NCI-H1105 (cell line): ENCODE results near the gene CA11.
"Not testable (repeated sequence)": the region's sequence is repeated elsewhere in the genome, so short reads cannot be mapped to it uniquely, and the experiment has no call there.

Source experiments
- DNase-seq: peaks from one replicate; lab custom pipeline; 2025; lab: John Stamatoyannopoulos, UW

CA11 gene

GRCh38 chr19:48646001-48646721 is at the start of gene CA11:
Gene CA11, minus strand, starts transcription at chr19:48646187. Its CDS starts 555 bp downstream, at chr19:48645632.
- DNase-seq, result peak; percentile 93

DNA sequence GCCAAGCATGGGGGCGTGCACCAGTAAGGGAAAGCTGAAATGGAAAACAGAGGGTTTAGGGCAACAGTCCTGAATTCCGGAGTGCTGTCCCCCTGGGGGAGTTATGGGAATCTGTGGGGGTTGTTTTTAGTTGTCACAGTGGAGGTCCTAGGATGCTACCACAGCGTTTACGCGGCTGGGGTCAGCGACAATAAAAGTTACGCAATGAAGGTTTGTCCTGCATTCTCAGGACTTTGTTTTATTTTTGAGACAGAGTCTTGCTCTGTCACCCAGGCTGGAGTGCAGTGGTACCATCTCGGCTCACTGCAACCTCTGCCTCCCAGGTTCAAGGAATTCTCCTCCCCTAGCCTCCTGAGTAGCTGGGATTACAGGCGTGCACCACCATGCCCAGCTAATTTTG is 47.6 kb upstream of the CA11 start:
- not testable (repeated sequence) for DNase-seq

GRCh38 chr19:48689449-48689848 is 43.5 kb upstream of the CA11 start:
- DNase-seq, result no peak

- DNase-seq, result no peak
Observed at GRCh38 chr19:48687776-48688175, 41.8 kb upstream of the CA11 start.

GRCh38 chr19:48686637-48687036 is 40.6 kb upstream of the CA11 start:
- DNase-seq, result not testable (repeated sequence)

DNA sequence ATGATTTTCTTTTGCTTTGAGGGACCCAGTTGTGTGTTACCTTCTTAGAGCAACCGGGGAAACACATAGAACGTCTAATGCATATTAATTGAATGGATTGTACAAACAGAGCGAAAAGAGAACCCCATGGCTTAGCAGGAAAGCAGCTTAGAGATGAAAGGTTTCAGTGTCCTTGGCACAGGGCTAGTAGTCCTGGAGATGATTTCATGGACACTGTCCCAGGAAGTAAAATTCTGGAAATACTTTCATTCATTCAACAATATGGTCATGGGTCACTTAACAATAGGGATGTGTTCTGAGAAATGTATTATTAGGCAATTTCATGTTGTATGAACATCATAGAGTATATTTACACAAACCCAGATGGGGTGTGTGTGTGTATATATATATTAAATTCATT is 40.1 kb upstream of the CA11 start:
- DNase-seq, result no peak

DNA sequence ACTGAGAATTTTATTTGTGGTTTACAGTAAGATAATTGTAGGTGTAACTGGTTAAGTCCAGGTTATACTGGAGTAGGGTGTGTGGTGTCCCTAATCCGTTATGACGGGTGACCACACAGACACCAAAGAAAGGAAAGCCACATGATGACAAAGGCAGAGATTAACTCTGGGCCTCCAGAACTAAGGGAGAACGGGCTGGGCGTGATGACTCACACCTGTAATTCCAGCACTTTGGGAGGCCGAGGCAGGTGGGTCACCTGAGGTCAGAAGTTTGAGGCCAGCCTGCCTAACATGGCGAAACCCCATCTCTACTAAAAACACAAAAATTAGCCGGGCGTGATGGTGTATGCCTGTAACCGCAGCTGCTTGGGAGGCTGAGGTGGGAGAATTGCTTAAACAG is 39.6 kb upstream of the CA11 start:
- no peak for DNase-seq

GRCh38 chr19:48683349-48683748 is 37.4 kb upstream of the CA11 start:
- no peak for DNase-seq

DNA sequence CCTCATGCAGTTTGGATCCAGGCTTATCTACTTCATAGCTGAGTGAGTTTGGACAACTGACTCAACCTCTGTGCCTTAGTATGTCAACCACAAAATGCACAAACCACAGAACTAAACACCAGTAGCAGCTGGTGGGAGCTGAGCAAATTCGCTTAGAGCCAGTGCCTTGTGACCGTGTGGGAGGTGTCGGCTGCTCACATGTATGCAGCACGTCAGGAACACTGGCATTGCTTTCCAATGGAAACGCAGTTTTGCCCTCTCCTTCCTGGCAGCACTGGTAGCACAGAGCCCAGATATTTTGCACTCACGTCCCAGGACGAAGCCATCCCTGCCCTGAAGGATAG is 35.1 kb upstream of the CA11 start:
- DNase-seq, result no peak

DNA sequence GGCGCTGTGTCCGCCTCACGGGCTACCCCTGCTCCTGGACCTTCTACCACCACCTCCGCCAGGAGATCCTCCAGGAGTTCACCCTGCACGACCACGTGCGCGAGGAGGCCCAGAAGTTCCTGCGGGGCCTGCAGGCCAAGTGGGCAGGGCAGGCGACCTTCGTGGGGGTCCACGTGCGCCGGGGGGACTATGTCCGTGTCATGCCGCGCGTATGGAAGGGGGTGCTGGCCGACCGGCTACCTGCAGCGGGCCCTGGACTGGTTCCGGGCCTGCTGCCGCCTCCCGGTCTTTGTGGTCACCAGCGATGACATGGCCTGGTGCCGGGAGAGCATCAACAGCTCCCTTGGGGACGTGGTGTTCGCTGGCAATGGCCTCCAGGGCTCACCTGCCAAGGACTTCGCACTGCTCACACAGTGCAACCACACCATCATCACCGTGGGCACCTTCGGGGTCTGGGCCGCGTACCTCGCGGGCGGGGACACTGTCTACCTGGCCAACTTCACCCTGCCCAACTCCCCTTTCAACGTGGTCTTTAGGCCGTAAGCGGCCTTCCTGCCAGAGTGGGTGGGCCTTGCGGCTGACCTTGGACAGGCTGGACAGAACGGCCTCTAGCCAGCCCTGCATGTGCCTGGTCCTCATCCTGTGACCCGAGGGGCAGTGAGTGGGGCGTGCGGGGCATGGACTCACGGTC is 34.6 kb upstream of the CA11 start:
- DNase-seq, result no peak

GRCh38 chr19:48680006-48680405 is 34.0 kb upstream of the CA11 start:
- DNase-seq, result not testable (repeated sequence)

DNA sequence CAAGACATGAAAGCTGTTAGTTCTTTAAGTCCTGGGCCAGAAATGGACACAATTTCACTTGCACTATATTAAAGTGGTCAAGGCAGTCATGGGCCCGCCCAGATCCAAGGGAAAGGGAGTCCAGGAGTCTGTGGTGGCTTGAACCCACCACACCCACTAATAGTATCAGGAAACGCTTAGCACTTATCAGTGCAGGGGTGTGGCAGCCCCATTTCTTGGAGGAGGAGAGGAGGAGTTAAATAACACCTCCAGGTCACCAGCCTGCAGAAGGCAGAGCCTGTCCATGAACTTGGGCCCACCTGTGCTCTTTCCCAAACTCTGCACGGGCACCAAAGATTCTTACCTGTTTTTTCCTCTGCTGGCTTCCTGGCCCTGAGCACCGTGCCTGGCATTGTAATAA is 32.2 kb upstream of the CA11 start:
- DNase-seq, result no peak

DNA sequence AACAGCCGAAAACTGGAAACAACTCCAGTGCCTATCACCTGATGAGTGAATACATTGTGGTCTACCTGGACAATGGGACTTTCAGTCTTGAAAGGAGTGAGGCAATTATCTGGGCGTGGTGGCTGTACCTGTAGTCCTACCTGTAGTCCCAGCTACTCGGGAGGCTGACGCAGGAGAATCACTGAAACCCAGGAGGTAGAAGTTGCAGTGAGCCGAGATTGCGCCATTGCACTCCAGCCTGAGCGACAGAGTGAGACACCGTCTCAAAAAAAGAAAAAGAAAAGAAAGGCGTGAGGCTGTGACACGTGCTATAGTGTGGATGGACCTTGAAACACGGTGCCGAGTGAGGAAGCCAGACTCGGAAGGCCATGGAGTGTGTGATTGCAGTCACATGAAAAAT is 30.9 kb upstream of the CA11 start:
- DNase-seq, result no peak

DNA sequence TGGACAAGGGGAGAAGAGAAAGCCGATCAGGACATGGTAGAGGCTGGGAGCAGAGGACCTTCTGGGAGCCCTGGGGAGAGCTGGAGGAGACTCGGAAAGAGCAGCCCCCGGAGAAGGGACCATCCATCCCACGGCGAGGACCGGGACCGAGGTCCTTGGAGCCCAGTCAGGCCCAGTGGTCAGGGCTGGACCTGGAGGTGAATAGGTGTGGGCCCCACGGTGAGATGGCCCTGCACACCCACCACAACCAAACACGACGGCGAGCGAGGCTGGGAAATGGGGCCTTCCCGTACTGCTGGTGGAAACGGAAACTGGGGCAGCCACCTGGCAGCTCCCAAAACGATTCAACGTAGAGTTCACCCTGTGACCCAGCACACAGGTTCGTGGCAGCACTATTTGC is 30.5 kb upstream of the CA11 start:
- DNase-seq, result no peak

DNA sequence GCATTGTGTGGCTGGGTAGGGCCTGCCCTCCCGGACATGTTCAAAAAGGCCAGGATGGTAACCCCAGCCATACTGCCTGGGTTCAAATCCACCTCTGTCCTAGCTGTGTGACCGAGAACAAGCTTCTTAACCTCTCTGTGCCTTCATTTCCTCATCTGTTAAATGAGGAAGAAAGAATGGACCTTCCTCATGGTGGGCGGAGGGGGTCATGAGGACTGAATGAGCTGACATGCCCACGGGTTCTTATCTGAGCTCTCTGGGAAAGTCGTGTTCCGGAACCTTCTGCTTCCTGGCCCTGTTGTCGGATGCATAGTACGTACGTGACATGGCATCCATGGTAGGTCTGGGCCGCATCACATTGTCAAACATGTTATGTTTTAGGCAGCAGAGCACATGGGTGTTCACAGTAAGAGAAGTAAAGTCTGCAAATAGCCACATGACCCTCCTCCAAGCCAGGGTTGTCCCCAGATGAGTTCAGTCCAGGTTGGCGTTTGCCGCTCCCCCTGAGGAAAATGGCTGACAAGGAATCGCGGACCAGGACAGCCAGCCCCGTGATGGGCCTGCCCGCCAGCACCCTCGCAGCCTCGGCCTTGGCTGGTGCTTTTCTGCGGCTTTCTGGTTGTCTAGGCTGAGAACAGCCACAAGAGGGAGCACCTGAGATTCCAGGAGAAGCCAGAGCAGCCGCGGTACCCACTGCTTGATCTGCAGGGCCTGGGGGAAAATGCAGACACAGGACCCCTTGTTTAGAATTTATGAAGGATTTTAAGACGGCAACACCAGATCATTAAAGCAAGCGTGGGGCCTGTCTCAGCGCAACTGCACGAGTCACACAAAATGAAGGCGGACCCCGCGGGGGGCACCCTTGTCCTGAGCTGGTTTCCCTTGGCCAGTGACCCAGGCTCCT is 29.2 kb upstream of the CA11 start:
- peak; percentile 83 for DNase-seq

DNA sequence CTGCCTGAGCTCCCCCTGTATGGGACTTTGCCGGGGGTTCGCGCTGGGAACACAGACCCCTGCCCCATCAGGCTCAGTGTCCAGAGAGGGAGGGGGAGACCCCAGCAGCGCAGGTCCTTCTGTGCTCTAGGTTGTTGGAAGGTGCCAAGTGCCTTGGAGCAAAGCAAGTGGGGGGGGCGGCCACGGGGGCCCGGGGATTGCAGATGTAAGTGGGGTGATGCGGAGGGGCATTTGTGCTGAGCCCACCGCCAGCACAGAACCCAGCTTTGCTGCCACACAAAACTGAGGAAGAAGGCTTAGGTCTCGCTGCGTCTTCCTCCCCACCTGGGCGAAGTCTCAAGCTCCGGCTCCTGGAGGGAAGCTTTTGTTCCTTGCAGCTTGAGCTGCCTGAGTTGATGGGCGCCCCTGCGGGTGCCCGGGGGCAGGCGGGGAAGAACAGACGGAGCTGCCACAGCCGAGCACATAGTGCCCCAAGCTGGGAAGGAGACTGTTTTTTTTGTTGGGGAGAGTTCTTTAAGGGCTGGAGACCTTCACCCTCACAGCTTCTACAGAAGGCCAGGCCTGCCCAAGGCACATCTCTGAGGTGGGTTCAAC is 28.3 kb upstream of the CA11 start:
- no peak for DNase-seq

DNA sequence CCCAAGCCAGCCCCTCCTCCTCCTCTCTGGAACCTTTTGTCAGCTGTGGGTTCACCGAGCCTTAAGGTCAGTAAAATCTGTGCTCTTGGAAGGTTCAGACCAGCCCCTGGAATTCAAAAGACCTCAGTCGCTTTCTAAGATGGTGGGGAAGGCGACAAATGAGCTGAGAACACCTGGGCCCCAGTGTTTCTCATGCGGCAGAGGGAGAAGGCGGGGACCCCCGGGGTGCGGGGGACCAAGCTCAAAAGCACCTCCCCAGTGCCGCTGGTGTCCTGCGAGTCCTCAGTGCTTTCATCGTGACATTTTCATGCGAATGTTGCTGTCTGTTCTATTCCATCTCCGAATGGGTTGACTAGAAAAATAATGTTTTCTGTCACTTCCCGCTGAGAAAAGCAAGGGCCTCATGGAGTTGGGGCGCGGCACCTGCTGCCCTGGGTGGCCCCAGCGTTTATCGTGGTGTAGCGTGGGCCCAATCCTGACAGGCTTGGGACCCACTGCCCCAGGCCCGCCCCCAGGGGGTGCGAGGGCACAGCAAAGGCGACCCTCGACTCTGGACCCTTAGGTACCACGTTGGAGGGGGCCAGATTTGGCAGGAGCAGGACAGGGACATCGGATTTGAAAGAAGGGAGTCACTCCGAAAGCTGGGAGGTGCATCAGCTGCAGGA is 27.6 kb upstream of the CA11 start:
- no peak for DNase-seq

DNA sequence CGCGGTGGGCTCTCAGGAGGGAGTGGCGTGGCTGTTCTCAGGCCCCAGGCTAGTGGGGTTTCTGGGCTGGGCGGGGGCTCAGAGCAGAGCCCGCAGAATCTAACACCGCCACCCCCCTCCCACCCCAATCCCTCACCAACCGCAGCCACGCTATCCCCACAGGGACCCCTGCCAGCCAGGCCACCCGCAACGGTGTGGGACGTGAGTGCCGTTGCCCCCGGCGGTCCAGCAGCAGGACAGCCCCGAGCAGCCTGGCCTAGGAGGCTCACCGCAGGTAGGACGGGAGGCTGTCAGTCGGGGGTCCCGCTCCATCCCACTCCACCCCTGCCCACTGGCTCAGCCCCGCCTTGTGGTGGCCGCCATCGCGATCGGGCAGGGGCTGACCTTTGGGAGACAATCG is 27.0 kb upstream of the CA11 start, which contains the start of gene NTN5:
NTN5 (minus strand) TSS at position 24 of the 400 bp plus-strand sequence. CDS start 2,031 bp downstream, outside the sequence.
- DNase-seq, result no peak

- DNase-seq, result no peak
Observed at GRCh38 chr19:48671446-48671995, 25.5 kb upstream of the CA11 start.

GRCh38 chr19:48670699-48671445 is 24.9 kb upstream of the CA11 start:
- DNase-seq, result no peak
